SK-N-MC (cell line): ENCODE data around the gene KCNJ6.

Experiments
- EZH2 ChIP-seq: fragments of 200-600 bp; sonication (generic); IDR thresholded peaks from one replicate; pipeline ENCODE4 v1.6.1; 2017; ENCODE audit warnings: antibody characterized with exemption
- FOXP2 ChIP-seq: optimal IDR thresholded peaks from 2 replicates; pipeline ENCODE3; 2011; ENCODE audit warnings: mild to moderate bottlenecking, moderate library complexity; ENCODE audit not compliant: insufficient read depth; ENCODE audit errors: extremely low read length, control extremely low read depth
- POLR2AphosphoS5 ChIP-seq: IDR thresholded peaks from 2 replicates; pipeline ENCODE4 v1.6.1; 2012; ENCODE audit warnings: mild to moderate bottlenecking, low read depth, low read length, borderline replicate concordance

- no peak for TF ChIP-seq POLR2AphosphoS5
- no peak for TF ChIP-seq EZH2
- no peak for TF ChIP-seq FOXP2
Measured at GRCh38 chr21:37699024-37699775, 217.1 kb downstream of the KCNJ6 start.
